GM12892 (cell line): ENCODE measurements around the gene DRD1.
"Not testable (repeated sequence)": the region's sequence is repeated elsewhere in the genome, so short reads cannot be mapped to it uniquely, and the experiment has no call there.

Source experiments
- DNase-seq: peaks from one replicate; pipeline ENCODE4 v3.0.0; 2011; ENCODE audit not compliant: insufficient read length
- FAIRE-seq: peaks from 2 replicates; lab custom pipeline; 2011; peaks lifted over from hg19 to GRCh38; lab: Jason Lieb, UNC
- POLR2A ChIP-seq: IDR thresholded peaks from 2 replicates; pipeline ENCODE4 v1.6.1; 2011; ENCODE audit warnings: low read depth, low read length, control low read depth
- POLR2AphosphoS5 ChIP-seq: IDR thresholded peaks from 2 replicates; pipeline ENCODE4 v1.6.1; 2011; ENCODE audit warnings: low read depth, low read length, control low read depth
- TAF1 ChIP-seq: IDR thresholded peaks from 2 replicates; pipeline ENCODE4 v1.6.1; 2011; ENCODE audit warnings: low read depth, mild to moderate bottlenecking, control low read depth, low read length, borderline replicate concordance

The DRD1 gene

DNA sequence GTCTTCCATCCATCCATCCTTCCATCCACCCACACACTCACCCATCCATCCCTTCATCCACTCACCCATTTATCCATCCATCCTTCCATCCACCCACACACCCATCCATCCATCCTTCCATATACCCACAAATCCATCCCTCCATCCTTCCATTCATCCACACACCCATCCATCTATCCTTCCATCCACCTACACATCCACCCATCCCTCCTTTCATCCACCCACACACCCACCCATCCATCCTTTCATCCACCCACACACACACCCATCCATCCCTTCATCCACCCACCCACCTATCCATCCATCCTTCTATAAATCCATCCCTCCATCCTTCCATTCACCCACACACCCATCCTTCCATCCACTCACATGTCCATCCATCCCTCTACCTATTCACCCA is 23.6 kb downstream of the DRD1 start:
- no peak for FAIRE-seq
- no peak for DNase-seq
- TF ChIP-seq POLR2A, result no peak
- no peak for TF ChIP-seq POLR2AphosphoS5
- no peak for TF ChIP-seq TAF1

DNA sequence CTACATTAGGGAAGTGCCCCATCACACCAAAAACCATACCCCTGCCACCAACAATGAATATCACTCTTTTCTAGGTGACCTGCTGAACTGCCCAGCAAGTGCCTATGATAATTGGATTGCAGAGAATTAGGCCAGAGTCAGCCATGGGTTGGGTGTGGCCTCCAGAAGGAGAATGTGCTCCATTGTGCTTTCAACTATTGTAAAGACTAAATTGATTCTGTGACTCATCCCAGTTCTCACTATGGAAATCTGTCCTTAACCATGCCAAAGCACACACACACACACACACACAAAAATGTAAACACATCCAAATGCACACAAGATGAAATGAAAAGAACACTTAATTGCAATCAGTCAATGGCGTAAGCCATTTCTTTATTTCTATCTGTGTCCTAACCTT is 25.7 kb downstream of the DRD1 start:
- DNase-seq, result no peak
- no peak for FAIRE-seq
- TF ChIP-seq POLR2AphosphoS5 (no peak), TAF1 (no peak), POLR2A (no peak)

DNA sequence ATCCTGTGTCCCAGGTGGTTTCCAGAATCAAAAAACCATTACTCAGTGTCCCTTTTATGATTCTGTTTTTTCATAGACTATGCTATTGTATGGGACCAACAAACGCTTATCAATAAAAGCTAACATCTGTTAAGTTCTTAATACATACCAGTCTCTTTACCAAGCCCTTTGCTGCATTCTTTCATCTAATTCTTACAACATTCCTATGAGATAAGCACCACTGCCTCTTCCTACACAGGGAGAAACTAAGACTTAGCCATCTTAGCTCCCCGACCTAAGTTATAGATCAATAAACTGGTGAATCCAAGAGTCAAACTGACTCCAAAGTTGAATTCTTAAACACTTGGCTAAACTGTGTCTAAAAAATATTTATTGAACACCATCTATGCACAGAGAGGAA is 26.6 kb downstream of the DRD1 start:
- DNase-seq (no peak), FAIRE-seq (no peak)
- TF ChIP-seq TAF1 (no peak), POLR2AphosphoS5 (no peak), POLR2A (no peak)

DNA sequence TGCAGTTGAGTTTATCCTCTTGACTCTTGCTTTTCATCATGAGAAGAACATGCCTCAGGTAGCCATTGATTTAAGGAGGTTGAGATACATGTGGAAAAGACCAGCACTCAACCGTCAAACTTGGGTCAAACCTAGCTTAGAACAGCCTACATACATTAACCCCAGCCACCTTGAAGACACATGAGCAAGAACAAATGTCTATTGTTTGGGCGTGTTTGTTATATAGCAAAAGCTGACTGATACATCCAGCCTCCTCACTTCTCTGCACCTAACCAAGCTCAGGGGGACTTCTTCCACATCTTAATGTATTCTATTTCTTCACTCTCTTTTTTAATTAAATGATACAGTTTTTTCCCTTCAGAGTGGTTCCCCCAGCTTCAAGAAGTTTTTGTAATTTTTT is 28.7 kb downstream of the DRD1 start:
- DNase-seq, result no peak
- TF ChIP-seq POLR2A (no peak), POLR2AphosphoS5 (no peak), TAF1 (no peak)
- no peak for FAIRE-seq

DNA sequence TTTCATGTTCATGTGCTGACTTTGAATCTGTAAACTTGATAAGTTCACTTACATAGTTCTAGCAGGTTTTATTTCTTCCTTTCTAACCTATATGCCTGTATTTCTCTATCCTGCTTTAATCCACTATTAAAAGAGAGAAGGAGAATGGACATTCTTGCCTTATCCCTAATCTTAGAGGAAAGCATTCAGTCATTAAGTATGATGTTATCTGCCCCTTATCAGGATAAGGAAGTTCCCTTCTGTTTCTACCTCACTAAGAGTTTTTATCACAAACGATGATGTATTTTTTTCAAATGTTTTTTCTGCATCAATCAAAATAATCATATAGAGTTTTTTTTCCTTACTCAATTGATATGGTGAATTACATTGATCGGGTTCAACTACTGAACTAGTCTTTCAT is 33.1 kb downstream of the DRD1 start:
- no peak for DNase-seq
- FAIRE-seq, result no peak
- no peak for TF ChIP-seq POLR2A

DNA sequence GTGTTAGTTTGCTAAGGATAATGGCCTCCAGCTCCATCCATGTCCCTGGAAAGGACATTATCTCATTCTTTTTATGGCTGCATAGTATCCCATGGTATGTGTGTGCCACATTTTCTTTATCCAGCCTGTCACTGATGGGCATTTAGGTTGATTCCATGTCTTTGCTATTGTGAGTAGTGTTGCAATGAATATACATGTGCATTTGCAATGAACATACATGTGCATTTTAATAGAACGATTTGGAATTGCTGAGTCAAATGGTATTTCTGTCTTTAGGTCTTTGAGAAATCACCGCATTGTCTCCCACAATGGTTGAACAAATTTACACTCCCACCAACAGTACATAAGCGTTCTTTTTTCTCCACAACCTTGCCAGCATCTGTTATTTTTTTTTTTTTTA is 37.7 kb downstream of the DRD1 start:
- FAIRE-seq, result no peak
- TF ChIP-seq POLR2A, result no peak
- no peak for TF ChIP-seq POLR2AphosphoS5
- no peak for TF ChIP-seq TAF1
- no peak for DNase-seq

DNA sequence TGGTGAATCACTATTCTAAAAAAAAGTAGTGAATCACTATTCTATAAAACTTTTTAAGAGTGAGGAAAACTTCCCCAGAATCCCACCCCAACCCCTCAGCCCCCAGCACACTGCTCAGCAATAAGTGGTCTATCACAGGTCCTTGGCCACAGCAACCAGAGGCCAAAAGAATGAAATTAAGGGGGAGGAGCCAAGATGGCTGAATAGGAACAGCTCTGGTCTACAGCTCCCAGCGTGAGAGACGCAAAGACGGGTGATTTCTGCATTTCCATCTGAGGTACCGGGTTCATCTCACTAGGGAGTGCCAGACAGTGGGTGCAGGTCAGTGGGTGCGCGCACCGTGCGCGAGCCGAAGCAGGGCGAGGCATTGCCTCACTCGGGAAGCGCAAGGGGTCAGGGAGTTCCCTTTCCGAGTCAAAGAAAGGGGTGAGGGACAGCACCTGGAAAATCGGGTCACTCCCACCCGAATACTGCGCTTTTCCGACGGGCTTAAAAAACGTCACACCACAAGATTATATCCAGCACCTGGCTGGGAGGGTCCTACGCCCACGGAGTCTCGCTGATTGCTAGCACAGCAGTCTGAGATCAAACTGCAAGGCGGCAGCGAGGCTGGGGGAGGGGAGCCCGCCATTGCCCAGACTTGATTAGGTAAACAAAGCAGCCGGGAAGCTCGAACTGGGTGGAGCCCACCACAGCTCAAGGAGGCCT is 46.2 kb downstream of the DRD1 start:
- FAIRE-seq, DNase-seq: not testable (repeated sequence)

DNA sequence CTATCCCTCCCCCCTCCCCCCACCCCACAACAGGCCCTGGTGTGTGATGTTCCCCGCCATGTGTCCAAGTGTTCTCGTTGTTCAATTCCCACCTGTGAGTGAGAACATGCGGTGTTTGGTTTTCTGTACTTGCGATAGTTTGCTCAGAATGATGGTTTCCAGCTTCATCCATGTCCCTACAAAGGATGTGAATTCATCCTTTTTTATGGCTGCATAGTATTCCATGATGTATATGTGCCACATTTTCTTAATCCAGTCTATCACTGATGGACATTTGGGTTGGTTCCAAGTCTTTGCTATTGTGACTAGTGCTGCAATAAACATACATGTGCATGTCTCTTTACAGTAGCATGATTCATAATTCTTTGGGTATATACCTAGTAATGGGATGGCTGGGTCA is 48.6 kb downstream of the DRD1 start:
- not testable (repeated sequence) for DNase-seq, FAIRE-seq

DNA sequence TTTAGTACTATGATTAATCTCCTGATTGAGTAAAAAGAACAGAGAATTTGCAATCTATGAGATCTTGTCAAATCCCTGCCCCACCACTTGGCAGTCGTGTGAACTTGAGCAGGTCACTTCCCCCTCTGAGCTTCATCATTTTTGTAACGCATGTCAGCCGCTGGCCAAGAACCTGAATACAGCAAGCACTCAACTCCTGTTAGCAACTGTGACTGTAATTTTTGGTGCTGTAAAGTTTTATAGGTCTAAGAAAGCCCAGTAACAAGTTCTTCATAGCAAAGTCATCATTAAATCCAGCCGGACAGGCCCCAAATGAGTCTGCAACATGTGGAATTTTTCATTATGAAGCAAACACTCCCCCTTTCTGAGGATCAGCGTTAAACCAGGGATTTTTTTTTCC is 49.4 kb downstream of the DRD1 start:
- DNase-seq (no peak), FAIRE-seq (no peak)
- TF ChIP-seq POLR2AphosphoS5 (no peak), TAF1 (no peak), POLR2A (no peak)

DNA sequence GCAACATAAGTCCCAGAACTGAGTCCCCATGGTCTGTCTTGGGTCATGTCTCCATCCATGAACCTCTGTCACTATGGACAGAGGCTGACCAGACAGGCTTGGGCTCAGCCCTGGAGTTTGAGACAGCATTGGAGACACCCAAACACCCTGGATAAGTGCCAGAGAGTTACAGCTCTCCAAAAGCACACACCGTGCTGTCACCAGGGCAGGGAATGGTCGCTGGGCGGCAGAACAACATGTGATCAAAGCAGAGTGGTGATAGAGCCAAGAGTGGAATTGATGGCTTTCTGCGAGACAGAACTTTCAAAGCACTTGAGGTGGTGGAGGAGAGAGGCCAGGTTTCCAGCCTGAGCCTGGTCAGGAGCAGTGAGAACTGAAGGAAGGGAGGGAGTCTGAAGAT is 50.1 kb downstream of the DRD1 start:
- no peak for FAIRE-seq
- no peak for TF ChIP-seq POLR2AphosphoS5
- DNase-seq, result no peak

DNA sequence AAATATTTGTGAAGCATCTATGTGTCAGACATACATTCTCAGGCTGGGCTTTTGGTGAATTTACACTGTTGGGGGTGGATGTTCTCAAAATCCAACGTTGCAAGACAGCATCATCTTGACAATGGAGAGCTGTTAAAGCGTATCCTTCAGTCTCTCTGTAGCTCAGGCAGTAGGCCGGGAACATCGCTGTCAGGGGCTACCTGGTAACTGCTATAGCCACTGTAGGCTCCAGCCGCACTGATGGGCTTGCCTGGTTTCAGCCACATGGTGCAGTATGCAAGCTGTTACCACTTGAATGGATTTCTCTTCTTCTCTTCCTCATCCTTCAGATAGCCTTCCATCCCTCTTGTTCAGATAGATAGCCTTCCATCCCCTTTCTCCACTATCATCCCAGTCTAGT is 51.7 kb downstream of the DRD1 start:
- DNase-seq, result no peak
- no peak for FAIRE-seq
- TF ChIP-seq POLR2A (no peak), TAF1 (no peak), POLR2AphosphoS5 (no peak)

DNA sequence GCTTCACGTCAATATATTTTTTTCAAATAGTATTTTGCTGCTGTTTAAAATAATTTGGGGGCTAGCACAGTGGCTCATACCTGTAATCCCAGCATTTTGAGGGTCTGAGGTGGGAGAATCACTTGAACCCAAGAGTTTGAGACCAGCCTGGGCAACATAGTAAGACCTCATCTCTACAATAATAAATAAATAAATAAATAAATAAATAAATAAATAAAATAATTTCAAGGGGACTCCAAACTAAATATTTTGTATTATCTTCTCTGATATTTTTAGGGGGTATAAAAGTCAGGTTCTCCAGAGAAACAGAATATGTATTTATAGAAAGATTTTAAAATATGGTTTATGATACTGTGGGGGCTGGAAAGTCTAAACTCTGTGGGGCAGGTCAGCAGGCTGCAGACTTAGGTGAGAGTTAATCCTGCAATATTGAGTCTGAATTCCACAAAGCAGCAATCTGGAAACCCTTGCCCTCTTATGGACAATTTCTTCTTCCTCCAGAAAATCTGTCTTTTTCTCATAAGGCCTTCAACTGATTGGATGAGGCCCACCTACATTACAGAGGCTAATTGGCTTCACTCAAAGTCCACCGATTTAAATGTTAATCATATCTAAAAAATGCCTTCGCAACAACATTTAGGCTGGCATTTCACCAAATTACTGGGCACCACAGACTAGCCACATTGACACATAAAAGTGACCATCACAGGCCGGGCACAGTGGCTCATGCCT is 53.5 kb downstream of the DRD1 start:
- FAIRE-seq (no peak), DNase-seq (no peak)
- TF ChIP-seq TAF1 (no peak), POLR2A (no peak), POLR2AphosphoS5 (no peak)
